GM21825 (cell line): ENCODE results near the gene HDGF.
A peak's percentile ranks its signal among the peaks of the same experiment; 100 is the strongest.

Experiments used
- ATAC-seq: cut with Tn5 transposase; IDR thresholded peaks from one replicate; pipeline ENCODE4 v1.9.1; 2021; ENCODE audit warnings: mild to moderate bottlenecking, moderate library complexity; ENCODE audit not compliant: unreplicated experiment

The HDGF gene

DNA sequence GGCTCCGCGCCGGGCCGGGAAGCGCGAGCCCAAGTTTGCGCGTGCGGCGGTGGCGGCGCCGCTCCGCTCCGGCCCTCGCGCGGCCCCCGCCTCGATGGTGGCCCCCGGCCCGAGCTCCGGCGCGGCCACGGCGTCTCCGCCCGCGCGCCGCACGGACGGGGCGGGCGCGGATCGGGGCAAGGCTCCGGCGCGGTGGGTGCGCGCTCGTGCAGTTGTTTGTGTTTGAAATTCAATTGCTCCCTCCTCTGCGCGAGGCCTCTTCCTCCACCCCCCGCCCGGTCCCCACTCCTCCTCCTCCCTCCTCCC is at the start of gene HDGF:
HDGF (minus strand) TSS at position 225 of the 306 bp plus-strand sequence. CDS start 246 bp downstream, outside the sequence.
- no peak for ATAC-seq

DNA sequence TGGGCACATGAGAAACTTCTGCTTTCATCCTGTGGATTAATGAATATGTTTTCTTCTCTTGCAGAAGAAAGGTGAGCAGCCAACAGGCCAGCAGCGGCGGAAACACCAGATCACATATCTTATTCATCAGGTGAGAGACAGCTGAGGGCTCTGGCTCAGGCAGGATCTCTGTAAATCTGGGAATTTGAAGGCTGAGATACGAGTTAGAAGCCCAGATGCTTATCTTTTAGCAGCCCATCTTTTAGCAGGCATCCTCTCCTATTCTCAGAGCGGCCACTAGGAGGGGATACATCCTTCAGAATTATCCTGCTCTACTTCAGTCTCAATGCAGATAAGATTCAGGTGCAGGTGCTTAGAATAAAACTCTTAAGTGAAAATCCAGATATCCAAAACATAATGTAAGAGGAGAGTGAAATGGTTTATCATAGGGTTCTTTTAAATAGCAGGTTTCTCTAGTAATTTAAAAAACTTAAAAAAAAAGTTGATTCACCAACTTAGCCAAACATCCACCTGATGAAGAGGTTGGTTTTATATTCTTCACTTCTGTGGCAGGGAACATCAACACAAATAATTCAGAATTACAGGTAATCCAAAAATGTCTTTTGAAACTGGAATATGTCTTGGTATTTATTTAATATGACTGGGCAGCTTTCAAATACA is 45.9 kb upstream of the HDGF start:
- no peak for ATAC-seq

DNA sequence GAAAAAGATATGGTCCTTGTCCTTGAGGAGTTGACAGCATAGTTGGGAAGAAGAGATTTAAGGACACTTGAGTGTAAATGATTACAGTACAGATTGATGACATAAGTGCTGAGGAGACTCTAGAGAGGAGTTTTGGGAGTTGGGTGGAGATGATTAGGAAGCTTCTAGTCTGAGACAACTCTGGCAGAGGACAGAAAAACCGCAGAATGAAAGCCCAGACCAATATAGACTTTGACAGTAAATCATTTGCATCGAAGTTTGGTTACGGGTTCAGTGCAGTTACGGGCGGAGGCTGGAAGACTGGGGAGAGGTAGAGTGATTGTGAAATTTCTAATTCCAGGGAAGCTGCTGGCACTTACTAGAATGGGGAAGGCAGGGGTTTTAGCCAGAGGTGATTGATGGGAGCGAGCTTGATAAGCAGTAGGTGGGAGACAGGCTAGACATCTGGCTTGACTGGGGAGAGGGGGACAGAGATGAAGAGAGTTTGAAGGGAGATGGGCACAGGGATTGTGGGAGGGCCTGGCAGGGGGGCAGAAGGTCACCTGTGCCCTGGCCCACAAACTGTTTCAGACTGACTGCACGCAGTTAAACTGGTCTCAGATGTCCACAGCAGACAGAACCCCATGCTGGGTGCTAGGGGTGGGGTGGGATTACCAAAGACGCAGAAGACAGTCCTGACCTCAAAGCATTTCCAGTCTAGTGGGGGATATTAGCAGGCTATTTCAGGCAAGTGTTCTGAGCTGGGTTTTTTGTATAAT is 45.0 kb upstream of the HDGF start:
- ATAC-seq: no peak

DNA sequence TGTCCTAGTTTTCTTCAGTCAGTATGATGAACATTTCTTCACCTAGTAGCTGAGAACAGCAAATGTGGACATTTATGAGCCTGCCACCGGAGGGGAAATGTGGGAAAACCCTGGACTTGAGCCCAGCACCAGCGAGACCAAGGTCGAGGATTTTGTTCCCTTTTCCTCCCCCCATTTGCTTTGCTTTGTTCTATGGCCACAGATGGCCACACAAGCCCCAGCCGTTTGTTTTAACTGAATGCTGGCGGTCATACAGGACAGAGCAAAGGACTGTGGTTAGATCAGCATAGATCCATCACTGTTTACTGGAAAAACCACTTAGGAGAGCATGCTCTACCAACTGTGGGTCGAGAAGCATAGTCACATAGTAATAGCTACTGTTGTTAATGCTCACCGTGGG is 44.3 kb upstream of the HDGF start:
- no peak for ATAC-seq

DNA sequence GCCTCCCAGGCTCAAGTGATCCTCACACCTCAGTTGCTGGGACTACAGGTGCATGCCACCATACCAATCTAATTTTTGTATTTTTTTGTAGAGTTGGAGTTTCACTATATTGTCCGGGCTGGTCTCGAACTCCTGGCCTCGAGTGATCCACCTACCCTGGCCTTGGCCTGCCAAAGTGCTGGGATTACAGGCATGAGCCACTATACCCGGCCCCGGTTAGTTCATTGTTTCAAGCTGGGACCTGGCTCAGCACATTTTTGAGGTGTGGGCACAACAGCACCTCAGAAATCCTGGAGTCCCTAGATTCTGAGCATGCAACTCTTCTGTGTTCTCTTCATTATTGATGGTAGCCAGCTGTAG is 43.9 kb upstream of the HDGF start:
- no peak for ATAC-seq

DNA sequence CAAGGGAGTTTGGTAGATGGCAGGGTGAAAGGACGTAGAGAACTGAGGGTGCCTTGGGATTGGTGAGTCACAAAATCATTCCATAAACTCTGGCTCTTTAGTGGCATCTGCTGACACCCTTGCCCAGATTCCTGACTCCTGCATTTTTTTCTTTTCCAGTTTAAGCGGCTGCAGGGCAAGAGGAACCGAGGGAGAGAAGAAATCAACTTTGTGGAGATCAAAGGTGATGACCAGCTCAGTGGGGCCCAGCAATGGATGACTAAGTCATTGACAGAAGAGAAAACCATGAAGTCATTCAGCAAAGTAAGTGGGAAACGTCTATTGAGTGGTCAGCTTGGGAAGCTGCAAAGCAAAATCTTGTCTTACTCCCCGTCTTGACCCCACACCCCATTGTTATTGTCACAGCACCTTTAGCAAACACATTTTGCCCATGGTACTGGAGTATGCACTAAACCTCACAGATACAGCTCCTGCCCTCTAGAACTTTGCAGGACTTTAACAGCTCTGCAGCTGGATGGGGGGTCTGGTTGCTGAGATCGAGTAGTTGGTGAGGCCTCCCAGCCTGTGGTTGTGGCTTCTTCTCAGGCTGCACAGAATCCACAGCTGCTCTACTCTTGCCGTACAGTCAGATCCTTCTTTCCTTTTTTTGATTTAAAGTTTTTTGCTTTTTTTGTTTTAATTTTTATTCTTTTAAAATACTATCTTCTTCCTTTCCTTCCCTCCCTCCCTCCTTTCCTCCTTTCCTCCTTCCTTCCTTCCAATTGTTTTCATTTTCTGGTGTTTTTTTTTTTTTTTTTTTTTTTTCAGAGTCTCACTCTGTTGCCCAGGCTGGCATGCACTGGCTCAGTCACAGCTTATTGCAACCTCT is 43.3 kb upstream of the HDGF start:
- ATAC-seq: no peak

DNA sequence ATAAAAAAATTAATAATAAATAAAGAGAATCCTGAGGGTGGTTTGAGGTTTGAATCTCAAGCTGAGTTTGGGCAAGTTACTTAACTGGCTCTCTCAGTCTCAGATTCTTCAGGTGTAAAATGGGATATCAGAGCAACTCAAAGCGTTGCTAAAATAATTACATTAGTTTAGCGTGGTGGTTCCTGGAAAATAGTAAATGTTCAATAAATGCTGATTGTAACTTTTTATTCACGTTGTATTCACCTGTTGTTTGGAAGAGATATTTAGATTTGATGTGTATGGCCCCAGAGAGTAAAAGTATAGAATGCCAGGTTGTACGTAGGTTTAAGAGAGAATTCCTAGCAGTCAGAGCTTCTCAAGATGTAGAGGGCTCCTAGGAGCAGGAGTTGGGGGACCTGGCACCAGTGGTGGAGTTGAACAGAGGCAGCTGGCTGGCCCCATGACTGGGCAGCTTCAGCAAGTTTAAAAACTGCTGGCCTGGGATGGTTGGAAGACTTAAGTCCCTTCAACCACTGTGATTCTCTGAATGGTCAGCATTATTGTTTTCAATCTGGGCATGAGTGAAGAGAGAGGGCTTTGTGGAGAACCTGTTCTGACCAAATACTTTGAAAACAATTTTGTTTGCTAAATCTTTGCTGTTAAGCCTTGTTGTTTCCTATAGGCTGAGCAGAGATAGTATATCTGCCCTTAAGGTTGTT is 38.3 kb upstream of the HDGF start:
- ATAC-seq: no peak

DNA sequence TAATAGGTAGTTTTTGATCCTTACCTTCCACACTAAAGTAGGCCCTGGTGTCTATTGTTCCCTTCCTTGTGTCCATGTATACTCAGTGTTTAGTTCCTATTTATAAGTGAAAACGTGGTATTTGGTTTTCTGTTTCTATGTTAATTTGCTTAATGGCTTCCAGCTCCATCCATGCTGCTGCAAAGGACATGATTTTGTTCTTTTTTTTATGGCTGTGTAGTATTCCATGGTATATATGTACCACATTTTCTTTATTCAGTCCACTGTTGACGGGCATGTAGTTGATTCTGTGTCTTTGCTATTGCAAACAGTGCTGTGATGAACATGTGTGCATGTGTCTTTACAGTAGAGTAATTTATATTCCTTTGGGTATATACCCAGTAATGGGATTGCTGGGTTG is 36.7 kb upstream of the HDGF start:
- no peak for ATAC-seq

DNA sequence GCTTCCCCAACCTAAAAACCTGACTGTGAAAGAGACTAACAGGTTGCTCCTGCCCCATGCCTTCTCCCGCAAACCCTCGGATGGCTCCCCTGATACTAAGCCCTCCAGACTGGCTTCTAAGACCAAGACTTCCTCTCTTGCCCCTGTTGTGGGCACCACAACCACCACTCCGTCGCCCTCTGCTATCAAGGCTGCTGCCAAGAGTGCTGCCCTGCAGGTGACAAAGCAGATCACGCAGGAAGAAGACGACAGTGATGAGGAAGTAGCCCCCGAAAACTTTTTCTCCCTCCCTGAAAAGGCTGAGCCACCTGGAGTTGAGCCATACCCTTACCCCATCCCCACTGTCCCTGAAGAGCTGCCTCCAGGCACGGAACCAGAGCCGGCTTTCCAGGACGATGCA is 35.2 kb upstream of the HDGF start:
- no peak for ATAC-seq

DNA sequence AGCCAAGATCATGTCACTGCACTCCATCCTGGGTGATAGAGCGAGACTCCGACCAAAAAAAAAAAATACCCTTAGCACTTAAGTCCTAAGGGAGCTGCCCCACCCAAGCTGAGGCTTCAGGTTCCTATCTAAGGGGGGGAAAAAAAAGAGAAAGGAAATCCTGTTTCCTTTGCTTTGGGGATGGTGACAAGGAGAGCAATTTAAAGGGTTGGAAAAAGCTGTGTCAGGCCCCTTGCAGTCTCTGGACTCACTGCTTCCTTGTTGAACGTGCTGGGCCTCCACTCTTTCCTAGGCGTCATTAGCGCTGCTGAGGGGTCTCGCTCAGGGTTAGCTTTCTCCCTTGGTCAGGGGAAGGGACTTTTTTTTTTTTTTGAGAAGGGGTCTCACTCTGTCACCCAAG is 34.0 kb upstream of the HDGF start:
- no peak for ATAC-seq

DNA sequence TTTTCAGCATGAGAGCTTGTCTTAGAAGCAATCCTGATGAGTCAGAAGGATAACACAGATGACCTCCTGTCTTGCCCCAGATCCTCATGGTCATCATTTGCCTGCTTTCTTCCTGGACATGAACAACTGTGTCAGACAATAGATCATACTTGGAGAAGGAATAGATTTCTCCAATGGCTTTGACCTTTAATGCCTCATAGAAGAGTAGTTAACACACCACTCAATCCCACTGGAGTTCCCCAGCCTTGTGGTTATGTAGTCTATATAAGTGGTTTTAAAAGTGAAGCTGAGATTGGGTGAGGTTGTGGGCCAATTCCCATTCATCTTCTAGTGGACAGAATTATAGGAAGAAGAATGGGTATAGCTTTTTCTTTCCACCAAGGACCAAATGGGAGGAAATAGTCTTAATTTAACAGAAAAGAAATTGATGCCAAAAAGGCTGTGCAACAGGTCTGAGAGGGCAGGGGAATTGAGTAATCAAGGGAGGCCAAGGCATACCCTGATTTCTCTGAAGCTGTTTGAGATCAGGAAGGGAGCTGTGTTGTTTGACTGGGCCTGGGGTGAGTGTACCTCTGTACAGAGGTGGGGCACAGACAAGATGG is 30.2 kb upstream of the HDGF start:
- ATAC-seq: no peak

DNA sequence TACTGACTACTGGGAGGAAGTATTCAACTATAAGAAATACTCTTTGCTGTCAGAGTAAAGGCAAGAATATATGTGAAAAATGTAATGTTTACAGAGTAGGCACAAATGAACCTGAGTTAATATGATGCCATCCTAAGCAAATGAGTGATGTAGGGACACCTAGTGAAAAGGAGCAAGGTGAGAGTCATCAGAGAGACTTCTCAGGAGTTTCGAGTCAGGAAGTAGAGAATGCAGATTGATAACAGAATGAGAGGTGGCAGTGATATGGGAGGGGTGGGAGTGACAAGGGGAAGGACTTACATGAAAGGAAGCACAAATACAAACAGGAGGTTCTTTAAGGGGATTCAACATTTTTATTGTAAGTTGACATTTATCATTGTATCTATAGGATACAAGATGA is 26.1 kb upstream of the HDGF start:
- ATAC-seq: no peak

DNA sequence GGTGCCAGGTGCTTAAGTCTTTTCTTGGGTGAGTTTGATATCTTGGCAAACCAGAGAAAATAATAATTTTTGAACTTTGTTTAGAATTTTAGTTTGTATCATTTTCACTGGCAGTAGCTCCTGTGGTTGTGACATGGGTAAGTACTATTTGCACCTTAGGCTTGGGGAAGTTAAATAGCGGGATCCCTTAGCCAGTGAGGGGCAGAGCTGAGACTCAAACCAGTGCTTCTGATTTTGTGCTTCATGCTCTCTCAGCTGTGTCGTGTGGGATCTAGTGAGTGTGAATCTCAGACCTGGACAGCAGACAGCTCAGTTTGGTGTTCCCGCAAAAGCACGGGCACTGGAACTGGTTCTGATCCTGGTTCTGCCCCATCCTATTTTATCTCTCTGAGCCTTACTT is 25.5 kb upstream of the HDGF start:
- no peak for ATAC-seq

DNA sequence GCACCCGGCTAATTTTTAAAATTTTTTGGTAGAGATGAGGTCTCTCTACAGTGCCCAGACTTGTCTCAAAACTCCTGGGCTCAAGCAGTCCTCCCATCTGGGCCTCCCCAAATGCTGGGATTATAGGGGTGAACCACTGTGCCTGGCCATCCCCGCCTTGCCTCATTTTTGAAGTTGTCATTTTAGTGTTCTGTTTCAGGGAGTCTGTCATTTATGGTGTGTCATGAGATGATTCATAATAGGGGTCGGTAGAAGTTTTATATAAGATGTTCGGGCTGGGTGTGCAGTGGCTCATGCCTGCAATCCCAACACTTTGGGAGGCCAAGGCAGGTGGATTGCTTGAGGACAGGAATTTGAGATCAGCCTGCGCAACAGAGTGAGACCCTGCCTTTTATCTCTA is 24.3 kb upstream of the HDGF start:
- no peak for ATAC-seq

DNA sequence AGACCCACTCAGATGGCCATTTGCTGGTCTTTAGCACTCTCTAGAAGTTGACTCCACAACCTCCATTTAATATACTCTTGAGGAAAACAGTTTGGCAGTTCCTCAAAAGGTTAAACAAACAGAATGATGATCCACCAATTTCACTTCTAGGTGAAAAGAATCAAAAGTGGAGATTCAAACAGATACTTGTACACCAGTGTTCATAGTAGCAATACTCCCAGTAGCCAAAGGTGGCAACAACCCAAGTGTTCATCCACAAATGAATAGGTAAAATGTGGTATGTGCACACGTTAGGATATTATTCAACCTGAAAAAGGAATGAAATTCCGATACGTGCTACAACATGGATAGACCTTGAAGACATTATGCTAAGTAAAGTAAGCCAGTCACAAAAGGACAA is 22.1 kb upstream of the HDGF start:
- ATAC-seq: no peak

DNA sequence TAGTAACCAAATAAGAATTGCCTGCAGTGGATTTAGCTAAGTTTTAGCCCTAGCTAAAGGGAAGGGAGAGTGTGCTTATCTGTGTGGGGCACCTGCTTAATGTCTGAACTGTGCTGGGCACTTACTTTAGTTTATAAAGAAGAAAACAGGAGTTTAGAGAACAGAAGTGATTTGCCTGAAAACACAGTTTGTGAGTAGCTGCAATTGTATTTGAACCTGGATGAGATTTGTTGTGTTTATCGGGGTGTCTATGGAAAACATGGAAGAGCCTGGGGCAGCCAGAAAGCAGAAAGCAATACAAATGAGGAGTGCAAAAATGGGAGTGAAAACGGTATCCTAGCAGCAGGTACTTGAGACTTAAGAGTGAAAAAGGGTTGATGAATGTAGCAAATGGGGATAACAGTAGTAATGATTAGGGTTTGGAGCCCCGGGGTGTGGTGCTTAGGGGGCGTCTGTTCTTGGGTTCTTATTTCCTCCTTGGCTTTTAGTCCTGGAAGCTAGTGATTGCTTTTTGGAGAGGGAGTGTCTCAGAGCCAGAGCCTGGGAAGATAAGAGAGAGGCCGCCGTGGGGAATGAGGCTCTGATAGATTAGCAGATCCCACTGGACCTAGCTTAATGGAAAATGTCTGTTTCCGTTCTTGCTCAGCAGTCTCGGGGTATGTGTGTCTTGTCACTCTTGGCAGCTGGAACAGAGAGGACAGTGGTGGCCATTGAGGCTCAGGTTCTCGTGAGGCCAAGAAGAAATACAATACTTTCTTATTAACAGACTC is 21.4 kb upstream of the HDGF start:
- no peak for ATAC-seq

DNA sequence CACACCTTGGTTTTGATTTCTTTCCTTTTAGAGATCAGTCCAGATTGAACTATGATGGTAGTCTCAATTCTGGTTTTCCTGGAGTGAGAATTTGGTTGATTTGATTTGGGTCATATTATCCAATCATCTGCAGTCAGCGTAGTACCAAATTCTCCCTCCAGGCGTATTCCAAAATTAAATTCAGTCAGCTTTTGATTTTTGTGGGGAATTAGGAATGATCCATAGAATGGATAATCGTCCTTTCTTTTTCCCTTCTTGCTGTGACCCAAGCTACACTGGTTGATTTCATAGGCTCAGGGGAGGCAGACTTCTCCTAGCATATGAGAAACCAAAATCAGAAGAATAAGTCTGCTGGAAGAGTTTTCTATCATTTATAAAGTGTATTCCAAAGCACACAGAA is 20.7 kb upstream of the HDGF start:
- ATAC-seq: no peak

DNA sequence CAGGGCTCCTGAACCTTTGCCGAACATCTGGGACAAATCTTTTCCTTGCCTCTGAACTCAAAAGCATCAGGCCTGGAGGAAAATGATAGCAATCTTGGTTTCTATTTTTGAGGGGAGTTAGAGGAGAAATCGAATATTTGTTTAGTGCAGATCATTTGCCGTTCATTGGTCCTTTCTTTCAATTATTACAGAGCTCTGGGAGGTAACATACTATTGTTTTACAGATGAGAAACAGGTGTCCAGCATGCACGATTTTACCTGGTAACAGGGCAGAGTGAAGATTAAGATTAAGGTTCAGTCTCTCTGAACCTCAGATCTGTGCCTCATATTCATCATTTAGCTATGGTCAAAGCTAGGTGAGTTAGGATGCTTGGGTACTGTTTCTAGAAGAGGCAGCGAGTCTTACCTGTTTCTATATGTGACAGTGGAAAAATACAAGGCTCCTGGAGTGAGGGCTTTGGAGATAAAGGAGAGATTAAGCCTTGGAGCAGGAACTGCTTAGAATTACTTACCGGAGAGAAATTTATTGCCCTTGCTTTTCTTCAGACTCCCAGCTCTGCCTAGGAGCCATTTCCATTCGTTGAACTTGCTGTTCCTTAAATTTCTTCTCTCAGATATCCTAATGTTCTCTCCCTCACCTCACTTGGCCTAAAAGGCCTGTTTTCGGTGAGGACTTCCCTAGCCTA is 17.3 kb upstream of the HDGF start:
- no peak for ATAC-seq

DNA sequence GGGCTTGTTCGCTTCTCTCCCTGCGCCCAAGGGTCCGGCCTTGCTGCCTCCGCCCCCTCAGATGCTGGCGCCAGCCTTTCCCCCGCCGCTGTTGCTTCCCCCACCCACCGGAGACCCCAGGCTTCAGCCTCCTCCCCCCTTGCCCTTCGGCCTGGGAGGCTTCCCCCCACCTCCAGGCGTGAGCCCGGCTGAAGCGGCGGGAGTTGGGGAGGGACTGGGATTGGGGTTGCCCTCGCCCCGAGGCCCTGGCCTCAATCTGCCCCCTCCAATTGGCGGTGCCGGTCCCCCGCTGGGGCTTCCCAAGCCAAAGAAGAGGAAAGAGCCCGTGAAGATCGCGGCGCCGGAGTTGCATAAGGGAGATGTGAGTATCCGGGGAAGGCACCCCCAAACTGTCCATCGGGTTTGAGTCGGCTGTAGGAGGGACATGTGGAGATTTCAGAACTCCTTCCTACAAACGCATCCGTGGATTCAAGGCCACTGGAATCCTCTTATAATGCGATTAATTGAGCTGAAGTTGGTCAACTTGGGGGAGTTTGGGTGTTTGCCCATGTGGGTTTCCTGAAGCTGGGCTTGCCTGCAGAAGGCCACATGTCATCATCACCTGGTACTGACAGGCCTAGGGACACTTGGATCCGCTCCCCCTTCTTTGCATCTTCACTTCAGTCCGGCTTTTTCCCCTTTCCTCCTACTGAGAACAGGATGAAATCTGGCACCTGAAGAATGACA is 16.6 kb upstream of the HDGF start:
- ATAC-seq: peak; percentile 6
